Esophagus muscularis mucosa (tissue), 4 donors: ENCODE data around the gene SCUBE2. TPM values are rescaled to one million over a fixed set of nuclear protein-coding genes. Genes with fewer than 3 reads are reported as not detected.

Source experiments
- DNase-seq: peaks from one replicate; pipeline ENCODE4 v3.0.0-alpha.2; 2017; ENCODE audit errors: extremely low spot score
- H3K27ac ChIP-seq, 4 donors: fragments of 200-600 bp; sonication (generic); replicated peaks in 1 of 4; 1 replicate in 3 of 4; 2 replicates in 1 of 4; pipeline ENCODE4 v1.5.1; 2016 to 2019; ENCODE audit warnings: mild to moderate bottlenecking in 1 of 4
- H3K27me3 ChIP-seq, 4 donors: fragments of 200-600 bp; sonication (generic); one replicate each; pipeline versions ENCODE4 v1.5.1 to v1.6.0; 2016 to 2019
- H3K36me3 ChIP-seq, 4 donors: fragments of 200-600 bp; sonication (generic); one replicate each; pipeline ENCODE4 v1.5.1; 2016 to 2019
- H3K4me1 ChIP-seq, 4 donors: fragments of 200-600 bp; sonication (generic); one replicate each; pipeline ENCODE4 v1.5.1; 2016 to 2019
- H3K4me3 ChIP-seq, 4 donors: fragments of 200-600 bp; sonication (generic); 1 replicate in 2 of 4; 2 replicates in 2 of 4; pipeline ENCODE4 v1.5.1; 2016 to 2019; ENCODE audit warnings: mild to moderate bottlenecking in 4 of 4, moderate library complexity in 1 of 4
- H3K9me3 ChIP-seq, 4 donors: fragments of 200-600 bp; sonication (generic); 1 replicate in 3 of 4; 2 replicates in 1 of 4; pipeline ENCODE4 v1.5.1; 2016 to 2019
- CTCF ChIP-seq, 3 experiments: fragments of 200-600 bp in 2 of 3; fragments of 450-650 bp in 1 of 3; sonication (generic) in 2 of 3; IDR thresholded peaks; one replicate each; pipeline ENCODE4 v1.5.1; 2017 to 2019; ENCODE audit warnings: antibody characterized with exemption in 3 of 3, mild to moderate bottlenecking in 2 of 3, moderate library complexity in 1 of 3
- EP300 ChIP-seq: sonication (generic); formaldehyde crosslinking; IDR thresholded peaks from one replicate; pipeline ENCODE4 v1.6.1; 2017; ENCODE audit warnings: antibody characterized with exemption
- POLR2A ChIP-seq: fragments of 450-650 bp; IDR thresholded peaks from one replicate; pipeline ENCODE4 v1.6.1; 2017; ENCODE audit warnings: antibody characterized with exemption, moderate library complexity, mild to moderate bottlenecking, low read depth
- POLR2AphosphoS5 ChIP-seq, 2 donors: sonication (generic); formaldehyde crosslinking; IDR thresholded peaks; one replicate each; pipeline ENCODE4 v1.6.1; 2017; ENCODE audit warnings: antibody characterized with exemption in 2 of 2
- WGBS: methylation state at CpG from one replicate; pipeline ENCODE4 v1.1.5; 2018; 5-methylcytosine and 5-hydroxymethylcytosine counted together
- intact Hi-C: fragments of 100-400 bp; cut with DNase I; formaldehyde crosslinking; loops from one replicate; pipeline ENCODE4 v1.15.1; 2023
- total RNA-seq, 4 donors: library from RNA; depleted of rRNA; stranded (reverse); fragments of >200 nt; gene quantifications; one replicate each; pipeline versions ENCODE4 v1.1.0 to v1.2.1, GENCODE V29; 2016

SCUBE2 gene
- total RNA-seq, 4 donors from 2014 or later: 1.7 to 11.5 (median 8.2) TPM

- Histone ChIP-seq H3K4me1 (peaks cover 0 to 16% (median 8%) of the 10 kb centered on the region in 4 donors), H3K27me3 (no peaks in the 10 kb centered on the region), H3K9me3 (no peaks in the 10 kb centered on the region), H3K27ac (no peak overlapping the region), H3K4me3 (no peak overlapping the region), H3K36me3 (no peaks in the 10 kb centered on the region)
- TF ChIP-seq POLR2A: no peak
- no peak for TF ChIP-seq EP300
- no peak for TF ChIP-seq CTCF (IDR thresholded peaks at IDR 0.05)
- WGBS: 93% methylated on average over 3 of the region's 3 CpGs
- intact Hi-C loops: no loop called here
- DNase-seq: no peak
These were observed 19.7 kb downstream of the SCUBE2 start for GRCh38 chr11:9071692-9072091.

GRCh38 chr11:9070749-9071491 is 20.5 kb downstream of the SCUBE2 start:
- intact Hi-C loops: no loop called here
- 87% methylated on average over 6 of the region's 9 CpGs for WGBS

GRCh38 chr11:9069862-9070470 is 21.4 kb downstream of the SCUBE2 start:
- DNase-seq: no peak
- Histone ChIP-seq H3K36me3 (no peaks in the 10 kb centered on the region), H3K4me3 (no peak overlapping the region), H3K27me3 (no peaks in the 10 kb centered on the region), H3K9me3 (no peaks in the 10 kb centered on the region), H3K4me1 (peaks cover 0 to 15% (median 10%) of the 10 kb centered on the region in 4 donors), H3K27ac (no peak overlapping the region)
- intact Hi-C loops: no loop called here
- TF ChIP-seq EP300 (no peak), POLR2AphosphoS5 (IDR thresholded peaks at IDR 0.05) (no peak), CTCF (IDR thresholded peaks at IDR 0.05) (no peak), POLR2A (no peak)
- 86% methylated on average over 6 of the region's 7 CpGs for WGBS

More at GRCh38 chr11:9070749-9071491, 20.5 kb downstream of the SCUBE2 start:
- Histone ChIP-seq H3K27ac (no peak overlapping the region), H3K9me3 (no peaks in the 10 kb centered on the region), H3K27me3 (no peaks in the 10 kb centered on the region), H3K4me1 (peaks cover 0 to 16% (median 11%) of the 10 kb centered on the region in 4 donors), H3K36me3 (no peaks in the 10 kb centered on the region), H3K4me3 (no peak overlapping the region)
- DNase-seq: no peak
- TF ChIP-seq POLR2AphosphoS5 (IDR thresholded peaks at IDR 0.05) (no peak), POLR2A (no peak), CTCF (IDR thresholded peaks at IDR 0.05) (no peak), EP300 (no peak)

GRCh38 chr11:9069256-9069655 is 22.1 kb downstream of the SCUBE2 start:
- Histone ChIP-seq H3K4me3 (no peak overlapping the region), H3K27me3 (no peaks in the 10 kb centered on the region), H3K27ac (no peak overlapping the region), H3K36me3 (no peaks in the 10 kb centered on the region), H3K9me3 (no peaks in the 10 kb centered on the region), H3K4me1 (peaks cover 0 to 15% (median 10%) of the 10 kb centered on the region in 4 donors)
- no peak for TF ChIP-seq POLR2AphosphoS5 (IDR thresholded peaks at IDR 0.05)
- TF ChIP-seq CTCF (IDR thresholded peaks at IDR 0.05): no peak
- no peak for TF ChIP-seq EP300
- no peak for TF ChIP-seq POLR2A
- DNase-seq: no peak
- intact Hi-C loops: no loop called here
- 96% methylated on average over 8 of the region's 8 CpGs for WGBS
